ENCODE results near the gene NXNL1.

DNA sequence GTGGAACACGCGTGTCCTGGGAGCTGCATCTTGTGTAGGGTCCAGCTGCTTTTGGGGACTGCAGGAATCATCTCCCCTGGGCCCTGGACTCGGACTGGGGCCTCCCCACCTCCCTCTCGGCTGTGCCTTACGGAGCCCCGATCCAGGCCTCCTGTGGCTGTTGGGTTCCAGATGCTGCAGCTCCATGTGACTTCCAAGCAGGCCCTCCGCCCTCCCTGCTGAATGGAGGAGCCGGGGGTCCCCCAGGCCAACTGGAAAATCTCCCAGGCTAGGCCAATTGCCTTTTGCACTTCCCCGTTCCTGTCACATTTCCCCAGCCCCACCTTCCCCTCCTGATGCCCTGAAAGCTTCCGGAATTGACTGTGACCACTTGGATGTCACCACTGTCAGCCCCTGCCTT, 44.5 kb upstream of the NXNL1 start:
- TF ChIP-seq CHD2 (IDR thresholded peaks at IDR 0.05; ENCODE audit: low read depth, low read length) (no peak), FOSL1 (tag; conservative IDR thresholded peaks at IDR 0.05) (no peak), CHD1 (IDR thresholded peaks at IDR 0.05; ENCODE audit: low read length) (no peak)
- TF ChIP-seq, protein P1, sequence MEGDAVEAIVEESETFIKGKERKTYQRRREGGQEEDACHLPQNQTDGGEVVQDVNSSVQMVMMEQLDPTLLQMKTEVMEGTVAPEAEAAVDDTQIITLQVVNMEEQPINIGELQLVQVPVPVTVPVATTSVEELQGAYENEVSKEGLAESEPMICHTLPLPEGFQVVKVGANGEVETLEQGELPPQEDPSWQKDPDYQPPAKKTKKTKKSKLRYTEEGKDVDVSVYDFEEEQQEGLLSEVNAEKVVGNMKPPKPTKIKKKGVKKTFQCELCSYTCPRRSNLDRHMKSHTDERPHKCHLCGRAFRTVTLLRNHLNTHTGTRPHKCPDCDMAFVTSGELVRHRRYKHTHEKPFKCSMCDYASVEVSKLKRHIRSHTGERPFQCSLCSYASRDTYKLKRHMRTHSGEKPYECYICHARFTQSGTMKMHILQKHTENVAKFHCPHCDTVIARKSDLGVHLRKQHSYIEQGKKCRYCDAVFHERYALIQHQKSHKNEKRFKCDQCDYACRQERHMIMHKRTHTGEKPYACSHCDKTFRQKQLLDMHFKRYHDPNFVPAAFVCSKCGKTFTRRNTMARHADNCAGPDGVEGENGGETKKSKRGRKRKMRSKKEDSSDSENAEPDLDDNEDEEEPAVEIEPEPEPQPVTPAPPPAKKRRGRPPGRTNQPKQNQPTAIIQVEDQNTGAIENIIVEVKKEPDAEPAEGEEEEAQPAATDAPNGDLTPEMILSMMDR (IDR thresholded peaks at IDR 0.05 in 2 of 3, conservative IDR thresholded peaks at IDR 0.05 in 1 of 3; ENCODE audit: insufficient read depth in 2 of 3, low read depth in 1 of 3, low read length in 3 of 3): no peak
- TF ChIP-seq, protein P2, sequence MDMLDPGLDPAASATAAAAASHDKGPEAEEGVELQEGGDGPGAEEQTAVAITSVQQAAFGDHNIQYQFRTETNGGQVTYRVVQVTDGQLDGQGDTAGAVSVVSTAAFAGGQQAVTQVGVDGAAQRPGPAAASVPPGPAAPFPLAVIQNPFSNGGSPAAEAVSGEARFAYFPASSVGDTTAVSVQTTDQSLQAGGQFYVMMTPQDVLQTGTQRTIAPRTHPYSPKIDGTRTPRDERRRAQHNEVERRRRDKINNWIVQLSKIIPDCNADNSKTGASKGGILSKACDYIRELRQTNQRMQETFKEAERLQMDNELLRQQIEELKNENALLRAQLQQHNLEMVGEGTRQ (CRISPR knock-in tag; IDR thresholded peaks at IDR 0.05): no peak
- TF ChIP-seq, protein P3, sequence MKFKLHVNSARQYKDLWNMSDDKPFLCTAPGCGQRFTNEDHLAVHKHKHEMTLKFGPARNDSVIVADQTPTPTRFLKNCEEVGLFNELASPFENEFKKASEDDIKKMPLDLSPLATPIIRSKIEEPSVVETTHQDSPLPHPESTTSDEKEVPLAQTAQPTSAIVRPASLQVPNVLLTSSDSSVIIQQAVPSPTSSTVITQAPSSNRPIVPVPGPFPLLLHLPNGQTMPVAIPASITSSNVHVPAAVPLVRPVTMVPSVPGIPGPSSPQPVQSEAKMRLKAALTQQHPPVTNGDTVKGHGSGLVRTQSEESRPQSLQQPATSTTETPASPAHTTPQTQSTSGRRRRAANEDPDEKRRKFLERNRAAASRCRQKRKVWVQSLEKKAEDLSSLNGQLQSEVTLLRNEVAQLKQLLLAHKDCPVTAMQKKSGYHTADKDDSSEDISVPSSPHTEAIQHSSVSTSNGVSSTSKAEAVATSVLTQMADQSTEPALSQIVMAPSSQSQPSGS (CRISPR knock-in tag; IDR thresholded peaks at IDR 0.05): no peak
